PC-3 (cell line): ENCODE data around the gene INF2. TPM values are rescaled to one million over a fixed set of nuclear protein-coding genes. Genes with fewer than 3 reads are reported as not detected.

Experiments
- ATAC-seq: fragments of 200-7000 bp; cut with Tn5 transposase; 2 replicates; pipeline ENCODE4 v1.9.1; 2020; ENCODE audit warnings: mild to moderate bottlenecking, moderate library complexity
- BruUV-seq: library from RNA; stranded (reverse); fragments of 400-500 nt; replicated peaks from 2 replicates; lab custom pipeline; 2021; lab: Mats Ljungman, UMichigan
- CTCF ChIA-PET: fragments of 300-600 bp; sonication (Branson Sonifier 250); formaldehyde crosslinking; loops from one replicate; lab custom pipeline; 2022; ENCODE audit warnings: antibody characterized with exemption; lab: Charles Lee
- POLR2A ChIA-PET: fragments of 300-600 bp; sonication (Branson Sonifier 250); formaldehyde crosslinking; loops from one replicate; lab custom pipeline; 2022; ENCODE audit warnings: antibody characterized with exemption; ENCODE audit not compliant: unreplicated experiment; lab: Charles Lee
- DNase-seq: peaks from one replicate; pipeline ENCODE4 v3.0.0-alpha.2; 2015
- H2AFZ ChIP-seq: fragments of 300-600 bp; sonication (generic); 2 replicates; pipeline ENCODE4 v1.6.0; 2016; ENCODE audit warnings: antibody characterized with exemption, low read length
- H3F3A ChIP-seq: fragments of 300-600 bp; sonication (generic); one replicate; pipeline ENCODE4 v1.6.0; 2017; ENCODE audit warnings: antibody characterized with exemption, low read length, control low read depth, mild to moderate bottlenecking; ENCODE audit not compliant: unreplicated experiment
- H3K27ac ChIP-seq: fragments of 300-600 bp; sonication (generic); 2 replicates; pipeline ENCODE4 v1.5.1; 2016; ENCODE audit warnings: mild to moderate bottlenecking, low read length
- H3K27me3 ChIP-seq: fragments of 300-600 bp; sonication (generic); 2 replicates; pipeline ENCODE4 v1.6.1; 2016; ENCODE audit warnings: low read length, mixed read lengths
- H3K36me3 ChIP-seq: fragments of 300-600 bp; sonication (generic); 2 replicates; pipeline ENCODE4 v1.6.1; 2016; ENCODE audit warnings: low read depth, mixed run types, low read length, mixed read lengths
- H3K4me1 ChIP-seq: fragments of 300-600 bp; sonication (generic); 2 replicates; pipeline ENCODE4 v1.5.1; 2016; ENCODE audit warnings: low read length; ENCODE audit not compliant: insufficient read depth
- H3K4me2 ChIP-seq: fragments of 300-600 bp; sonication (generic); 2 replicates; pipeline ENCODE4 v1.6.0; 2016; ENCODE audit warnings: low read length
- H3K4me3 ChIP-seq: fragments of 300-600 bp; sonication (generic); 2 replicates; pipeline ENCODE4 v1.5.1; 2016; ENCODE audit warnings: mild to moderate bottlenecking, low read length, mixed read lengths
- H3K79me2 ChIP-seq: fragments of 300-600 bp; sonication (generic); 2 replicates; pipeline ENCODE4 v1.6.1; 2017; ENCODE audit warnings: low read length, mixed read lengths
- H3K9ac ChIP-seq: fragments of 300-600 bp; sonication (generic); 2 replicates; pipeline ENCODE4 v1.6.0; 2016; ENCODE audit warnings: mild to moderate bottlenecking, low read length
- H3K9me2 ChIP-seq: fragments of 300-600 bp; sonication (generic); replicated peaks from 2 replicates; pipeline ENCODE4 v1.6.1; 2016; ENCODE audit warnings: mixed run types, low read length, mixed read lengths
- H3K9me3 ChIP-seq: fragments of 300-600 bp; sonication (generic); 2 replicates; pipeline ENCODE4 v1.6.1; 2016; ENCODE audit warnings: low read length, mixed read lengths
- H4K20me1 ChIP-seq: fragments of 300-600 bp; sonication (generic); 2 replicates; pipeline ENCODE4 v1.6.1; 2016; ENCODE audit warnings: low read length, mixed read lengths
- CTCF ChIP-seq: fragments of 300-600 bp; sonication (generic); conservative IDR thresholded peaks from 2 replicates; pipeline ENCODE4 v1.5.1; 2017; ENCODE audit warnings: antibody characterized with exemption, low read depth, mild to moderate bottlenecking, low read length
- EZH2 ChIP-seq: fragments of 300-600 bp; sonication (generic); IDR thresholded peaks from one replicate; pipeline ENCODE4 v1.6.1; 2017; ENCODE audit warnings: antibody characterized with exemption, mild to moderate bottlenecking, low read length; ENCODE audit not compliant: unreplicated experiment
- EZH2phosphoT487 ChIP-seq: fragments of 300-600 bp; sonication (generic); IDR thresholded peaks from 2 replicates; pipeline ENCODE4 v1.6.1; 2018; ENCODE audit warnings: mild to moderate bottlenecking, antibody characterized with exemption, low read length, borderline replicate concordance
- intact Hi-C: fragments of 100-400 bp; cut with micrococcal nuclease; formaldehyde crosslinking; loops from 2 replicates; pipeline ENCODE4 v1.9.0; 2023
- total RNA-seq: library from RNA; depleted of rRNA; stranded (reverse); fragments of >200 nt; gene quantifications from 2 replicates; pipeline ENCODE4 v1.2.3, GENCODE V29; 2014

INF2 gene
- total RNA-seq, 1 experiment from 2014 or later = 132 TPM

GRCh38 chr14:104768437-104769323 lies 79.3 kb downstream of the INF2 start:
- no peak overlapping the region for H3K4me3 ChIP-seq
- H3K9me2 ChIP-seq = no peaks in the 10 kb centered on the region
- intact Hi-C loops = loop anchor here (1.0 kb wide), 1 partner anchor 58 kb away; no protein-coding TSS in a partner anchor
- peak; percentile 70 for TF ChIP-seq CTCF
- no peak for TF ChIP-seq EZH2
- H3K4me1 ChIP-seq = no peaks in the 10 kb centered on the region
- ChIA-PET POLR2A (no interaction called here), CTCF (interaction anchor here (0.5 to 1.7 kb wide), 8 partner anchors 19 to 318 kb away, joined by 3 to 21 read pairs (median 4); partner anchors contain the start of gene ZBTB42)
- H3K79me2 ChIP-seq = no peaks in the 10 kb centered on the region
- ATAC-seq (peak; percentile 93), DNase-seq (peak; percentile 85)
- 0 out of 2 replicates have a peak overlapping the region, but pooled peaks have one; percentile 51 for H2AFZ ChIP-seq
- H3K36me3 ChIP-seq = peaks cover 27% of the 10 kb centered on the region
- H3K9ac ChIP-seq = no peak overlapping the region
- no peaks in the 10 kb centered on the region for H3K9me3 ChIP-seq
- H3F3A ChIP-seq = no peaks in the 10 kb centered on the region
- no peaks in the 10 kb centered on the region for H3K27me3 ChIP-seq
- no peak overlapping the region for H3K4me2 ChIP-seq
- BruUV-seq = no TSS peak
- no peak overlapping the region for H3K27ac ChIP-seq
- 0 out of 2 replicates have a peak, but pooled peaks cover 3% of the 10 kb centered on the region for H4K20me1 ChIP-seq

GRCh38 chr14:104769324-104770071 lies 80.1 kb downstream of the INF2 start:
- no peak overlapping the region for H3K4me3 ChIP-seq
- no peaks in the 10 kb centered on the region for H3K9me2 ChIP-seq
- no peak for TF ChIP-seq CTCF
- no peak for TF ChIP-seq EZH2
- no peak for TF ChIP-seq EZH2phosphoT487
- H3F3A ChIP-seq = no peaks in the 10 kb centered on the region
- no peak overlapping the region for H2AFZ ChIP-seq
- ChIA-PET CTCF (interaction anchor here (1.7 kb wide), 1 partner anchor 57 kb away, joined by 21 read pairs; no protein-coding TSS in a partner anchor), POLR2A (no interaction called here)
- H3K4me2 ChIP-seq = no peak overlapping the region
- peaks cover 27% of the 10 kb centered on the region for H3K36me3 ChIP-seq
- intact Hi-C loops = no loop called here
- no peaks in the 10 kb centered on the region for H3K4me1 ChIP-seq
- BruUV-seq = TSS peak; percentile 68
- no peak overlapping the region for H3K27ac ChIP-seq
- no peak overlapping the region for H3K9ac ChIP-seq
- DNase-seq (no peak), ATAC-seq (no peak)
- H4K20me1 ChIP-seq = 0 out of 2 replicates have a peak, but pooled peaks cover 3% of the 10 kb centered on the region
- no peaks in the 10 kb centered on the region for H3K79me2 ChIP-seq
- no peaks in the 10 kb centered on the region for H3K9me3 ChIP-seq
- H3K27me3 ChIP-seq = no peaks in the 10 kb centered on the region
